Adrenal gland (tissue), 12 donors: Measurements from ENCODE around the gene RET. TPM values are rescaled to one million over a fixed set of nuclear protein-coding genes. Genes with fewer than 3 reads are reported as not detected.

Experiments used
- DNase-seq, 7 donors: peaks; one replicate each; pipeline ENCODE4 v3.0.0-alpha.2; 2019 to 2020
- H3K27ac ChIP-seq, 5 donors: fragments of 200-600 bp; sonication (generic) in 4 of 5; 1 replicate in 3 of 5; 2 replicates in 2 of 5; pipeline versions ENCODE4 v1.5.1 to v1.8.0; 2016 to 2020; ENCODE audit warnings: mild to moderate bottlenecking in 1 of 5
- H3K27me3 ChIP-seq: fragments of 200-600 bp; 2 replicates; pipeline ENCODE4 v1.8.0; 2021
- H3K36me3 ChIP-seq, 2 donors: fragments of 200-600 bp; replicated peaks in 1 of 2; 1 replicate in 1 of 2; 2 replicates in 1 of 2; pipeline versions ENCODE4 v1.5.1 to v1.8.0; 2018 to 2022
- H3K4me1 ChIP-seq, 2 donors: fragments of 200-600 bp; replicated peaks in 1 of 2; 1 replicate in 1 of 2; 2 replicates in 1 of 2; pipeline versions ENCODE4 v1.5.1 to v1.8.0; 2018 to 2021
- H3K4me3 ChIP-seq, 4 donors: fragments of 200-600 bp; sonication (generic) in 3 of 4; one replicate each; pipeline ENCODE4 v1.5.1; 2016 to 2018
- H3K9me3 ChIP-seq, 3 donors: fragments of 200-600 bp; sonication (generic) in 1 of 3; replicated peaks in 1 of 3; 1 replicate in 2 of 3; 2 replicates in 1 of 3; pipeline versions ENCODE4 v1.5.1 to v1.8.0; 2016 to 2021
- CTCF ChIP-seq, 6 experiments: fragments of 450-650 bp in 4 of 6; fragments of 200-600 bp in 2 of 6; sonication (generic) in 1 of 6; IDR thresholded peaks; 1 replicate in 5 of 6; 2 replicates in 1 of 6; pipeline versions ENCODE4 v1.5.1 to v1.8.0; 2016 to 2021; ENCODE audit warnings: antibody characterized with exemption in 6 of 6, mild to moderate bottlenecking in 2 of 6, moderate library complexity in 1 of 6
- POLR2A ChIP-seq, 2 donors: fragments of 450-650 bp; IDR thresholded peaks; one replicate each; pipeline ENCODE4 v1.6.1; 2017; ENCODE audit warnings: antibody characterized with exemption in 2 of 2, mild to moderate bottlenecking in 2 of 2, moderate library complexity in 1 of 2
- WGBS, 4 donors: extraction: QIAGEN DNeasy Blood & Tissue Kit in 2 of 4; methylation state at CpG; one replicate each; pipeline versions ENCODE4 v1.1.5 to v1.1.7; 2013 to 2017; 5-methylcytosine and 5-hydroxymethylcytosine counted together
- intact Hi-C, 2 donors: fragments of 100-400 bp; cut with DNase I; formaldehyde crosslinking; loops; one replicate each; pipeline versions ENCODE4 v1.14.1 to v1.15.0; 2022 to 2023
- polyA plus RNA-seq, 3 donors: library from polyadenylated mRNA; stranded (reverse); fragments of 200-250 nt in 2 of 3; fragments of 350-450 nt in 1 of 3; fragmentation: Illumina TruSeq in 1 of 3; extraction: RNeasy Lipid Tissue Mini Kit (QIAGEN cat#74804) in 1 of 3; gene quantifications; one replicate each; pipeline ENCODE4 v1.2.3, GENCODE V29; 2013 to 2014
- total RNA-seq, 9 donors: library from RNA; depleted of rRNA in 4 of 9; stranded (reverse); fragments of >200 nt in 4 of 9; fragments of 120-200 nt in 1 of 9; fragmentation: NEBNext Ultra II Directional in 1 of 9; extraction: Animal tissue kit (Norgen Biotek cat#: 25700) in 1 of 9; gene quantifications; one replicate each; pipeline versions ENCODE4 v1.1.0 to v1.2.4, GENCODE V29; 2013 to 2023
- donor health status: healthy with polysubstance abuse.
- donor health status: Bipolar disorder and iron deficiency.
- donor health status: DM: yes; HTN: yes; CAD: no.
- donor health status: DM: no; HTN: no; CAD: no.
- donor health status: DM: no; HTN: no; CAD: no.
- donor health status: DM: yes; HTN: yes; CAD: no.

Gene RET
- total and polyA plus RNA-seq, 12 donors = 1.6 to 43.6 (median 6.0) TPM

GRCh38 chr10:43045631-43046287 is 31.1 kb upstream of the RET start:
- intact Hi-C loops = no loop called here
- TF ChIP-seq POLR2A (IDR thresholded peaks at IDR 0.05) = no peak
- no peak for TF ChIP-seq CTCF (IDR thresholded peaks at IDR 0.05)
- H3K27me3 ChIP-seq = no peaks in the 10 kb centered on the region
- no peak overlapping the region for H3K27ac ChIP-seq
- no peak overlapping the region for H3K4me3 ChIP-seq
- H3K4me1 ChIP-seq = no peaks in the 10 kb centered on the region
- 65 to 85% (median 82%) methylated on average over 8 to 11 of the region's 11 CpGs for WGBS, 4 donors
- H3K36me3 ChIP-seq = no peaks in the 10 kb centered on the region
- peak in 2 of 7 donors; percentile 2 to 3 for DNase-seq
- no peaks in the 10 kb centered on the region for H3K9me3 ChIP-seq

- H3K27ac ChIP-seq = no peak overlapping the region
- no peaks in the 10 kb centered on the region for H3K27me3 ChIP-seq
- no peaks in the 10 kb centered on the region for H3K36me3 ChIP-seq
- DNase-seq = peak in 2 of 7 donors; percentile 2 to 8
- no peaks in the 10 kb centered on the region for H3K9me3 ChIP-seq
- 77 to 82% (median 80%) methylated on average over 8 to 14 of the region's 14 CpGs for WGBS, 4 donors
- no peaks in the 10 kb centered on the region for H3K4me1 ChIP-seq
- intact Hi-C loops = no loop called here
- no peak overlapping the region for H3K4me3 ChIP-seq
- TF ChIP-seq CTCF (IDR thresholded peaks at IDR 0.05) (no peak), POLR2A (IDR thresholded peaks at IDR 0.05) (no peak)
These were observed 30.4 kb upstream of the RET start for GRCh38 chr10:43046288-43046991.

GRCh38 chr10:43047288-43047970 is 29.4 kb upstream of the RET start:
- TF ChIP-seq POLR2A (IDR thresholded peaks at IDR 0.05) (no peak), CTCF (IDR thresholded peaks at IDR 0.05) (no peak)
- H3K9me3 ChIP-seq = no peaks in the 10 kb centered on the region
- DNase-seq = peak in 1 of 7 donors; percentile 1
- H3K27ac ChIP-seq = no peak overlapping the region
- H3K4me1 ChIP-seq = no peaks in the 10 kb centered on the region
- 71 to 78% (median 76%) methylated on average over 8 of the region's 8 CpGs for WGBS, 4 donors
- no peak overlapping the region for H3K4me3 ChIP-seq
- no peaks in the 10 kb centered on the region for H3K27me3 ChIP-seq
- intact Hi-C loops = no loop called here
- no peaks in the 10 kb centered on the region for H3K36me3 ChIP-seq

- H3K9me3 ChIP-seq = no peaks in the 10 kb centered on the region
- H3K27ac ChIP-seq = no peak overlapping the region
- peak in 1 of 7 donors; percentile 1 for DNase-seq
- no peaks in the 10 kb centered on the region for H3K36me3 ChIP-seq
- intact Hi-C loops = no loop called here
- no peaks in the 10 kb centered on the region for H3K4me1 ChIP-seq
- WGBS, 4 donors = 78 to 81% (median 80%) methylated on average over 3 to 5 of the region's 5 CpGs
- no peak overlapping the region for H3K4me3 ChIP-seq
- H3K27me3 ChIP-seq = no peaks in the 10 kb centered on the region
- no peak for TF ChIP-seq POLR2A (IDR thresholded peaks at IDR 0.05)
- no peak for TF ChIP-seq CTCF (IDR thresholded peaks at IDR 0.05)
These were observed 28.4 kb upstream of the RET start for GRCh38 chr10:43048301-43049051.
